Left ventricle myocardium superior (tissue), 1 donor: ENCODE results near the gene XPNPEP1. TPM values are rescaled to one million over a fixed set of nuclear protein-coding genes. Genes with fewer than 3 reads are reported as not detected.

Source experiments
- ATAC-seq: fragments of 200-7000 bp; cut with Tn5 transposase; one replicate; pipeline ENCODE4 v1.9.1; 2020; ENCODE audit warnings: mild to moderate bottlenecking, moderate library complexity
- DNase-seq: peaks from one replicate; pipeline ENCODE4 v3.0.0-alpha.2; 2020
- intact Hi-C: fragments of 100-400 bp; cut with micrococcal nuclease; formaldehyde crosslinking; loops from one replicate; pipeline ENCODE4 v1.11.0; 2022
- total RNA-seq: library from RNA; stranded (reverse); fragmentation: NEBNext Ultra II Directional; extraction: Animal tissue kit (Norgen Biotek cat#: 25700); gene quantifications from one replicate; pipeline ENCODE4 v1.2.1, GENCODE V29; 2021
- donor health status: DM: no; HTN: yes; CAD: no; lungs with severe emphysema.

Gene XPNPEP1
- total RNA-seq, 1 donor from 2014 or later = 36.4 TPM

GRCh38 chr10:109877546-109877945 is 45.8 kb downstream of the XPNPEP1 start:
- DNase-seq (no peak), ATAC-seq (no peak)
- intact Hi-C loops = no loop called here

- intact Hi-C loops = no loop called here
These were observed 47.2 kb downstream of the XPNPEP1 start for GRCh38 chr10:109875828-109876821.

GRCh38 chr10:109875151-109875568 is 48.2 kb downstream of the XPNPEP1 start:
- intact Hi-C loops = no loop called here
- ATAC-seq (peak; percentile 82), DNase-seq (no peak)

More at GRCh38 chr10:109875828-109876821, 47.2 kb downstream of the XPNPEP1 start:
- DNase-seq (no peak), ATAC-seq (peak; percentile 35)

GRCh38 chr10:109871476-109871875 is 51.8 kb downstream of the XPNPEP1 start:
- DNase-seq = no peak
- intact Hi-C loops = no loop called here

GRCh38 chr10:109866995-109867635 is 56.2 kb downstream of the XPNPEP1 start:
- DNase-seq (no peak), ATAC-seq (peak; percentile 23)
- intact Hi-C loops = no loop called here

More at GRCh38 chr10:109871476-109871875, 51.8 kb downstream of the XPNPEP1 start:
- ATAC-seq = no peak

GRCh38 chr10:109866168-109866994 is 56.9 kb downstream of the XPNPEP1 start:
- peak; percentile 69 for DNase-seq
- ATAC-seq = peak; percentile 86
- intact Hi-C loops = no loop called here

GRCh38 chr10:109863775-109864174 is 59.5 kb downstream of the XPNPEP1 start:
- ATAC-seq = no peak
- DNase-seq = no peak
- intact Hi-C loops = no loop called here

GRCh38 chr10:109862738-109863137 is 60.6 kb downstream of the XPNPEP1 start:
- no peak for ATAC-seq
- intact Hi-C loops = no loop called here

GRCh38 chr10:109862041-109862440 is 61.3 kb downstream of the XPNPEP1 start:
- intact Hi-C loops = no loop called here
- no peak for DNase-seq
- ATAC-seq = no peak

More at GRCh38 chr10:109862738-109863137, 60.6 kb downstream of the XPNPEP1 start:
- DNase-seq = no peak

- intact Hi-C loops = no loop called here
- DNase-seq (no peak), ATAC-seq (no peak)
These were observed 62.2 kb downstream of the XPNPEP1 start for GRCh38 chr10:109861081-109861480.

GRCh38 chr10:109859221-109859620 is 64.1 kb downstream of the XPNPEP1 start:
- ATAC-seq (no peak), DNase-seq (no peak)
- intact Hi-C loops = no loop called here

GRCh38 chr10:109855746-109856145 is 67.6 kb downstream of the XPNPEP1 start:
- no peak for DNase-seq
- intact Hi-C loops = no loop called here
- ATAC-seq = no peak

GRCh38 chr10:109853921-109854320 is 69.4 kb downstream of the XPNPEP1 start:
- DNase-seq (no peak), ATAC-seq (no peak)
- intact Hi-C loops = no loop called here

- ATAC-seq (peak; percentile 92), DNase-seq (peak; percentile 81)
- intact Hi-C loops = no loop called here
These were observed 70.8 kb downstream of the XPNPEP1 start for GRCh38 chr10:109852475-109853037.

- DNase-seq = peak; percentile 35
- intact Hi-C loops = no loop called here
These were observed 71.5 kb downstream of the XPNPEP1 start for GRCh38 chr10:109851616-109852474.

GRCh38 chr10:109846832-109847231 is 76.5 kb downstream of the XPNPEP1 start:
- ATAC-seq (no peak), DNase-seq (no peak)
- intact Hi-C loops = no loop called here

More at GRCh38 chr10:109851616-109852474, 71.5 kb downstream of the XPNPEP1 start:
- peak; percentile 66 for ATAC-seq

- DNase-seq (no peak), ATAC-seq (no peak)
- intact Hi-C loops = no loop called here
These were observed 78.0 kb downstream of the XPNPEP1 start for GRCh38 chr10:109845308-109845707.
